Activated T-cell treated with anti-CD3 and anti-CD28 coated beads, Interleukin-2, amount 50 U/mL, for 72 hours (primary cell): ENCODE data around the gene MYO9B. TPM values are rescaled to one million over a fixed set of nuclear protein-coding genes. Genes with fewer than 3 reads are reported as not detected.

Experiments
- ATAC-seq, 2 donors: fragments of 150-1000 bp; cut with Tn5 transposase; replicated peaks in 1 of 2; 2 replicates each; pipeline ENCODE4 v1.10.0; 2021; ENCODE audit warnings: moderate library complexity in 2 of 2, mild to moderate bottlenecking in 1 of 2
- DNase-seq, 2 donors: peaks; one replicate each; pipeline ENCODE4 v3.0.0; 2021 to 2022; ENCODE audit warnings: mixed read lengths in 1 of 2
- H3K27ac Mint-ChIP-seq: one replicate; pipeline ENCODE4 v1.8.0; 2022; ENCODE audit warnings: mild to moderate bottlenecking, moderate library complexity, mixed read lengths
- H3K27me3 Mint-ChIP-seq: one replicate; pipeline ENCODE4 v1.8.0; 2022; ENCODE audit warnings: low read depth, mixed read lengths
- H3K36me3 Mint-ChIP-seq, 2 donors: one replicate each; pipeline ENCODE4 v1.8.0; 2022; ENCODE audit warnings: mixed read lengths in 2 of 2, mild to moderate bottlenecking in 1 of 2; ENCODE audit not compliant: insufficient read depth in 2 of 2
- H3K4me1 Mint-ChIP-seq: one replicate; pipeline ENCODE4 v1.8.0; 2022; ENCODE audit warnings: low read depth, mixed read lengths
- H3K4me3 Mint-ChIP-seq, 2 donors: one replicate each; pipeline ENCODE4 v1.8.0; 2022; ENCODE audit warnings: mild to moderate bottlenecking in 2 of 2, mixed read lengths in 2 of 2, moderate library complexity in 2 of 2
- H3K9me3 Mint-ChIP-seq, 2 donors: one replicate each; pipeline ENCODE4 v1.8.0; 2022; ENCODE audit warnings: mixed read lengths in 2 of 2
- total RNA-seq, 2 donors: library from RNA; stranded (reverse); gene quantifications; one replicate each; pipeline ENCODE4 v1.2.3, GENCODE V29; 2022

The MYO9B gene
- total RNA-seq, 2 donors from 2014 or later, result 106 to 135 TPM

- ATAC-seq (no peak), DNase-seq (no peak)
- no peaks in the 10 kb centered on the region for H3K36me3 Mint-ChIP-seq
- no peak overlapping the region for H3K4me3 Mint-ChIP-seq
- peaks cover 9% of the 10 kb centered on the region for H3K27me3 Mint-ChIP-seq
- H3K9me3 Mint-ChIP-seq, result no peaks in the 10 kb centered on the region
- no peak overlapping the region for H3K27ac Mint-ChIP-seq
- H3K4me1 Mint-ChIP-seq, result peaks cover 10% of the 10 kb centered on the region
These were observed 174.4 kb downstream of the MYO9B start for GRCh38 chr19:17249887-17250548.

GRCh38 chr19:17254636-17255035, 179.1 kb downstream of the MYO9B start:
- H3K27ac Mint-ChIP-seq, result no peak overlapping the region
- ATAC-seq (no peak), DNase-seq (no peak)
- H3K4me1 Mint-ChIP-seq, result no peaks in the 10 kb centered on the region
- H3K36me3 Mint-ChIP-seq, result no peaks in the 10 kb centered on the region
- no peak overlapping the region for H3K4me3 Mint-ChIP-seq
- no peaks in the 10 kb centered on the region for H3K9me3 Mint-ChIP-seq
- no peaks in the 10 kb centered on the region for H3K27me3 Mint-ChIP-seq

- no peaks in the 10 kb centered on the region for H3K4me1 Mint-ChIP-seq
- DNase-seq (no peak), ATAC-seq (no peak)
- no peaks in the 10 kb centered on the region for H3K36me3 Mint-ChIP-seq
- no peaks in the 10 kb centered on the region for H3K9me3 Mint-ChIP-seq
- H3K4me3 Mint-ChIP-seq, result no peak overlapping the region
- no peaks in the 10 kb centered on the region for H3K27me3 Mint-ChIP-seq
- no peak overlapping the region for H3K27ac Mint-ChIP-seq
These were observed 179.6 kb downstream of the MYO9B start for GRCh38 chr19:17255150-17255621.

- no peaks in the 10 kb centered on the region for H3K27me3 Mint-ChIP-seq
- H3K36me3 Mint-ChIP-seq, result no peaks in the 10 kb centered on the region
These were observed 180.6 kb downstream of the MYO9B start for GRCh38 chr19:17256130-17256529.

GRCh38 chr19:17259118-17259780, 183.7 kb downstream of the MYO9B start:
- DNase-seq, result no peak
- H3K36me3 Mint-ChIP-seq, result no peaks in the 10 kb centered on the region
- peaks cover 7% of the 10 kb centered on the region for H3K4me1 Mint-ChIP-seq

More at GRCh38 chr19:17256130-17256529, 180.6 kb downstream of the MYO9B start:
- Mint-ChIP-seq H3K4me3 (no peak overlapping the region), H3K4me1 (peaks cover 7% of the 10 kb centered on the region), H3K27ac (no peak overlapping the region), H3K9me3 (no peaks in the 10 kb centered on the region)
- no peak for DNase-seq
- ATAC-seq, result no peak

GRCh38 chr19:17259934-17260333, 184.4 kb downstream of the MYO9B start:
- Mint-ChIP-seq H3K27ac (no peak overlapping the region), H3K4me1 (peaks cover 12% of the 10 kb centered on the region), H3K9me3 (no peaks in the 10 kb centered on the region), H3K36me3 (no peaks in the 10 kb centered on the region), H3K4me3 (no peak overlapping the region), H3K27me3 (no peaks in the 10 kb centered on the region)
- no peak for ATAC-seq
- no peak for DNase-seq

More at GRCh38 chr19:17259118-17259780, 183.7 kb downstream of the MYO9B start:
- no peak overlapping the region for H3K4me3 Mint-ChIP-seq
- H3K27ac Mint-ChIP-seq, result no peak overlapping the region
- ATAC-seq, result no peak
- no peaks in the 10 kb centered on the region for H3K9me3 Mint-ChIP-seq
- no peaks in the 10 kb centered on the region for H3K27me3 Mint-ChIP-seq

GRCh38 chr19:17260842-17261325, 185.3 kb downstream of the MYO9B start:
- Mint-ChIP-seq H3K36me3 (no peaks in the 10 kb centered on the region), H3K4me3 (no peak overlapping the region), H3K27ac (no peak overlapping the region), H3K4me1 (peaks cover 14% of the 10 kb centered on the region), H3K9me3 (no peaks in the 10 kb centered on the region), H3K27me3 (no peaks in the 10 kb centered on the region)
- DNase-seq (peak; percentile 90 to 92), ATAC-seq (peak; percentile 99)

GRCh38 chr19:17262557-17262956, 187.0 kb downstream of the MYO9B start:
- Mint-ChIP-seq H3K4me3 (no peak overlapping the region), H3K27me3 (no peaks in the 10 kb centered on the region), H3K27ac (no peak overlapping the region), H3K9me3 (no peaks in the 10 kb centered on the region), H3K4me1 (peaks cover 19% of the 10 kb centered on the region), H3K36me3 (no peaks in the 10 kb centered on the region)
- DNase-seq (no peak), ATAC-seq (no peak)

Other genes starting within 250 kb of the MYO9B start
- 10 to 100 TPM; 50.7 to 51.1 TPM for gene SIN3B, start 246.4 kb upstream of the MYO9B start, total RNA-seq
- not detected for gene F2RL3, start 186.8 kb upstream of the MYO9B start, total RNA-seq
- under 1 TPM; 0.28 to 0.43 TPM for gene CPAMD8, start 49.0 kb upstream of the MYO9B start, total RNA-seq
- gene HAUS8, start 325 bp upstream of the MYO9B start, total RNA-seq, result 10 to 100 TPM; 37.3 to 45.6 TPM
- gene USE1, start 139.6 kb downstream of the MYO9B start, total RNA-seq, result 10 to 100 TPM; 27.2 to 32.8 TPM
- 10 to 100 TPM; 19.3 to 19.4 TPM for gene OCEL1, start 150.4 kb downstream of the MYO9B start, total RNA-seq
- gene NR2F6, start 170.1 kb downstream of the MYO9B start, total RNA-seq, result 1 to 10 TPM; 4.7 to 6.4 TPM
- under 1 TPM; 0.19 to 0.46 TPM for gene USHBP1, start 189.0 kb downstream of the MYO9B start, total RNA-seq
- 10 to 100 TPM; 86.6 to 96.1 TPM for gene BABAM1, start 191.7 kb downstream of the MYO9B start, total RNA-seq
- gene ANKLE1, start 206.1 kb downstream of the MYO9B start, total RNA-seq, result 1 to 10 TPM; 5.8 to 8.9 TPM
- 10 to 100 TPM; 16.1 to 16.6 TPM for gene ABHD8, start 227.6 kb downstream of the MYO9B start, total RNA-seq
- 10 to 100 TPM; 75.0 to 75.8 TPM for gene MRPL34, start 230.1 kb downstream of the MYO9B start, total RNA-seq
- gene DDA1, start 233.8 kb downstream of the MYO9B start, total RNA-seq, result 10 to 100 TPM; 29.6 to 40.2 TPM